ENCODE results near the gene LRRC75B. TPM values are rescaled to one million over a fixed set of nuclear protein-coding genes. Genes with fewer than 3 reads are reported as not detected.

Gene LRRC75B
- total and polyA plus RNA-seq, 2 of the 13 experiments (the other 11 are each of a cell fraction or from before 2014, with no cell fraction given) = 11.8 to 34.8 TPM

GRCh38 chr22:24555165-24556039 is 37.5 kb downstream of the LRRC75B start, which contains the start of gene SNRPD3 (continued):
- TF ChIP-seq PPARG (CRISPR knock-in tag; conservative IDR thresholded peaks at IDR 0.05) (peak; percentile 33; the same call in 1 of the 2 replicates), ZNF672 (CRISPR knock-in tag; IDR thresholded peaks at IDR 0.05) (no peak), ZNF264 (CRISPR knock-in tag; IDR thresholded peaks at IDR 0.05) (0 out of 2 replicates have a peak, but pooled peaks have one; percentile 76), NBN (conservative IDR thresholded peaks at IDR 0.05) (no peak), DRAP1 (CRISPR knock-in tag; IDR thresholded peaks at IDR 0.05) (0 out of 2 replicates have a peak, but pooled peaks have one; percentile 40), LCORL (IDR thresholded peaks at IDR 0.05) (peak; percentile 56; the same call in 1 of the 2 replicates), LCORL (CRISPR knock-in tag; IDR thresholded peaks at IDR 0.05) (no peak; the same call in 1 of the 2 replicates), RAD21 (CRISPR knock-in tag; IDR thresholded peaks at IDR 0.05) (0 out of 2 replicates have a peak, but pooled peaks have one; percentile 35), TRIM22 (IDR thresholded peaks at IDR 0.05) (no peak), ZBTB46 (CRISPR knock-in tag; IDR thresholded peaks at IDR 0.05; ENCODE audit: borderline replicate concordance) (no peak), TP53 (CRISPR knock-in tag; conservative IDR thresholded peaks at IDR 0.05) (no peak; the same call in 1 of the 2 replicates), CREM (IDR thresholded peaks at IDR 0.05) (peak; percentile 83), CREM (CRISPR knock-in tag; IDR thresholded peaks at IDR 0.05) (no peak), JUNB (CRISPR knock-in tag; IDR thresholded peaks at IDR 0.05; ENCODE audit: borderline replicate concordance) (no peak), ATF4 (CRISPR knock-in tag; IDR thresholded peaks at IDR 0.05) (0 out of 4 replicates have a peak, but pooled peaks of 1 of the 2 experiments have one; percentile 50), ZFX (CRISPR knock-in tag; IDR thresholded peaks at IDR 0.05; ENCODE audit: low read depth) (peak; percentile 99), USF2 (IDR thresholded peaks at IDR 0.05; ENCODE audit: low read depth, low read length) (no peak), USF2 (CRISPR knock-in tag; IDR thresholded peaks at IDR 0.05; ENCODE audit: borderline replicate concordance) (0 out of 2 replicates have a peak, but pooled peaks have one; percentile 22), ZNF691 (CRISPR knock-in tag; IDR thresholded peaks at IDR 0.05; ENCODE audit: borderline replicate concordance, low read depth) (no peak; the same call in 1 of the 2 replicates), ERF (CRISPR knock-in tag; IDR thresholded peaks at IDR 0.05) (peak; percentile 82), E2F5 (CRISPR knock-in tag; conservative IDR thresholded peaks at IDR 0.05) (0 out of 2 replicates have a peak, but pooled peaks have one; percentile 52)

All from HepG2 (cell line).